Cardiac fibroblast (primary cell): Measurements from ENCODE around the gene AMZ1.

Experiments
- DNase-seq, 2 donors: peaks; one replicate each; pipeline versions ENCODE4 v3.0.0 to v3.0.0-alpha.2; 2010; ENCODE audit warnings: low read depth in 2 of 2
- H3K4me3 ChIP-seq, 2 donors: replicated peaks in 1 of 2; 1 replicate in 1 of 2; 2 replicates in 1 of 2; pipeline ENCODE4 v1.5.1; 2011; ENCODE audit warnings: low read depth in 2 of 2, low read length in 2 of 2, mild to moderate bottlenecking in 2 of 2, moderate library complexity in 1 of 2
- TF ChIP-seq, protein P1 (sequence below): IDR thresholded peaks from one replicate; pipeline ENCODE4 v1.5.1; 2011; ENCODE audit warnings: low read depth, mild to moderate bottlenecking, low read length, inconsistent platforms

AMZ1 gene

DNA sequence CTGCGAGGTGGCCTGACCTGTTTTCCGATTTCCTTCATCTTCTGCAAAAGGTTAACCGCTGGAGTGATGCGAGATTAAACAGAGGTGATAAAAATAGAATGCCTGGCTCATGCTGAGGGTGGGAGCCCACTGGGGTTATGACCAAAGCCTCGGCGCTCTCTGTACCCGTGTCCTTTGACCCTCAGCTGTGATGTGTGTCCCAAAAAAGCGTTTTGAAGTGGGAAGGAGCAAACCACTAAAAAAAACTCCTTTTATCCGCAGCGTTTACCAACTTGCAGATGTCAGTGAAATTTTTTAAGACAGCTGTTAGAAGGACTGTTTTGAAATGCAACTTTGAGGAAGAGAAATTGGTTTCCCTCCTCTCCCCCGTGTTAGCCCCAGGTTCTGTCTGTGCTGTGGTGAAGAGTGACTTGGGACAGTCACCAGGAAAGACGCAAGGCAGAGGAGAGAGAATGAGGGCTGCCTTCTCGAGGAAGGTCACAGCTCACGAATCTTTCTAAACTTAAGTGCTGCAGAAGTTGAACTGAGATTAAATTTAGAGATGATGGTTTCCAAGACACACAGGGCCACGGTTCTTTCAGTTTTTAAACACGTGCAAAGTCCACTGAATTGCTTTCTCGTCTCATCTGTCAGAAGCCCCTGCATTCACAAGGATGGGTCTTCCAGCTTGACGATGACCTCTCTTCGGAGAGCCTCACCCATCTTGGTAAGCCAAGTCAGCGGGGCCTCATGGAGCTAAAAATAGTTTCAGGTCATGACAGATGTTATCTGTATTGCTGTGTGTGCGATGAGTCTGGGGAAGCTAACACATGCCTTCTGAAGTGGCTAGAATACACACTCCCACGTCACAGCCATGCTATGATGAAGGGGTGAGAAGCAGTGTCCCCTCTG is 27.6 kb downstream of the AMZ1 start:
- no peak for DNase-seq
- H3K4me3 ChIP-seq = no peak overlapping the region
- TF ChIP-seq, protein P1, sequence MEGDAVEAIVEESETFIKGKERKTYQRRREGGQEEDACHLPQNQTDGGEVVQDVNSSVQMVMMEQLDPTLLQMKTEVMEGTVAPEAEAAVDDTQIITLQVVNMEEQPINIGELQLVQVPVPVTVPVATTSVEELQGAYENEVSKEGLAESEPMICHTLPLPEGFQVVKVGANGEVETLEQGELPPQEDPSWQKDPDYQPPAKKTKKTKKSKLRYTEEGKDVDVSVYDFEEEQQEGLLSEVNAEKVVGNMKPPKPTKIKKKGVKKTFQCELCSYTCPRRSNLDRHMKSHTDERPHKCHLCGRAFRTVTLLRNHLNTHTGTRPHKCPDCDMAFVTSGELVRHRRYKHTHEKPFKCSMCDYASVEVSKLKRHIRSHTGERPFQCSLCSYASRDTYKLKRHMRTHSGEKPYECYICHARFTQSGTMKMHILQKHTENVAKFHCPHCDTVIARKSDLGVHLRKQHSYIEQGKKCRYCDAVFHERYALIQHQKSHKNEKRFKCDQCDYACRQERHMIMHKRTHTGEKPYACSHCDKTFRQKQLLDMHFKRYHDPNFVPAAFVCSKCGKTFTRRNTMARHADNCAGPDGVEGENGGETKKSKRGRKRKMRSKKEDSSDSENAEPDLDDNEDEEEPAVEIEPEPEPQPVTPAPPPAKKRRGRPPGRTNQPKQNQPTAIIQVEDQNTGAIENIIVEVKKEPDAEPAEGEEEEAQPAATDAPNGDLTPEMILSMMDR = no peak

DNA sequence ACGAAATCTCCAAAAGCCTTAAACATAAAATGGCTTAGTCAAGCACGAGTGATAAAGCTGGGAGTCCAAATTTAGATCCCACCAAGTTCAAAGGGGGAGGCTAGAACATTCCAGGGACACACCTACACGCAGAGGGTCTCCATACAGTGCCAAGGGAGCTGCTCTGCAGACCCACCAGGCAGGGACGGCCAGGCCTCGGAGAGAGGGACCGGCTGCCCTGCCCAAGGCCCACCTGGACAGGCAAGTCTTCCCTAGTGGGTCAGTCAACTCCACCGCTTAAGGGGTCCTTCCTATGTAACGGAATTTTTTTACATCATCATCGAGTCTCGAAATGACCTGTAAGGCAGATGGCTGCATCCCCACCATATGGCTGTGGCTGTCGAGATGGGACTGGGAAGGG is 28.5 kb downstream of the AMZ1 start:
- DNase-seq = no peak
- TF ChIP-seq, protein P1 = no peak
- no peak overlapping the region for H3K4me3 ChIP-seq

DNA sequence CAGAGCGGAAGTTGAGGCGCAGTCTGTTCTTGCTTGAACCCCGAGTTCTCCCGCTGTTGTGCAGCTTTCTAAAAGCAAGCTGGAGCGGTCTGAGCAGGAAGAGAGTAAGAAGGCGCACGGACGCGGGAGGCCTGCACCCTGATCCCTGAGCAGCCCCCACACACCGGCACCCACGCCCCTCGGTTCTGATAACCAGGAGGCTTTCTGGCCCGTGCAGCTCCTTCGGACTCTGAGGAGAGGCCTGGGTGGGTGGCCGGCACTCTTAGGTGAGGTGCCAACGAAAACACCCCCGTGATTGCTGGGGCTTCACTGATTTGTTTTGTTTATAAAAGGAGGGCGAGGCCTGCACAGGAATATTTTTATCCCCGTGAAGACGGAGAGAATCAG is 28.9 kb downstream of the AMZ1 start:
- TF ChIP-seq, protein P1 = no peak
- no peak for DNase-seq
- no peak overlapping the region for H3K4me3 ChIP-seq

DNA sequence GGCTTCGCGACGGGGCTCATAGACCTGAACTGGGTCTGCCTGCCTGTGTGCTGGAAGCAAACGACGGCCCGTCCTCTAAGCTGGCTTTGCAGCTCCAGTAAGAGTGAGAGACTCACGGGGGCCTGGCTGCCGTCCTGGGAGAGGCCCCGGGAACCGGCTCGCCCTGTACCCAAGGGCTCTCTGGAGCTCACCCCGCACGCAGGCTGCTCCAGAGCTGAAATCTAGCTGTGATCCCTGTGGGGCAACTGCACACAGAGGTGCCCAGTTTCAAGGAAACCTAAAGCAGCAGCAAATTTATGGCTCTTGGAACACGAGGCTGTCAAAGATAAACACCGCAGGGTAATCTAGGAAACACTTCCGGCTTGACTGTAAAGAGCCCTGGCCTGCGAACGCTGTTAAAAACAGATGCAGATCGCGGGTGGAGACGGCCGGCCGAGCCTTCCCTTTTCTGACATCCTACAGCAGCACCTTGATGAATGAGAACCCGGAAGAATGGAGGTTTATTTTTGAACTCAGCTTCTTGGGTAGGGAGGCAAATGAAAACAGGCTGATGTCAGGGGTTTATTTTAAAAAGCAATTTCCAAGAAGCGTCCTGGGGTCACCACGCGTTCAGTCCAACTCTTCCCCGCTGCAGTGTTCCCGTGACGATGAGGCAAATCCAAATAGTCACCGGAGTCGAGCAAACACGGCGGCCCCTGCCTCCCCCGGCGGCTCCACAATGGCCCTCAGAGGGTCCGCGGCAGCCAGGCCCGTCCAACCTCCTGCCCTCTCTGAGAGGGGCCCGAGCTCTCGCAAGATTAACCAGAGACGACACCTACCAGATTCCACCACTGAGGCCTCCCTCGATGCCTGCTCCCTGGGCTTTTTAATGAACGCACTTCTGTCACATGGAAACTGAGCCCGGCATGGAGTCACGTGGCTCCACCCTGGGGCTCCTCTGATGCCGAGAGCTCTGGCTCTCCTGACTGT is 29.6 kb downstream of the AMZ1 start:
- TF ChIP-seq, protein P1 = no peak
- no peak overlapping the region for H3K4me3 ChIP-seq
- DNase-seq = peak; percentile 35 to 76

DNA sequence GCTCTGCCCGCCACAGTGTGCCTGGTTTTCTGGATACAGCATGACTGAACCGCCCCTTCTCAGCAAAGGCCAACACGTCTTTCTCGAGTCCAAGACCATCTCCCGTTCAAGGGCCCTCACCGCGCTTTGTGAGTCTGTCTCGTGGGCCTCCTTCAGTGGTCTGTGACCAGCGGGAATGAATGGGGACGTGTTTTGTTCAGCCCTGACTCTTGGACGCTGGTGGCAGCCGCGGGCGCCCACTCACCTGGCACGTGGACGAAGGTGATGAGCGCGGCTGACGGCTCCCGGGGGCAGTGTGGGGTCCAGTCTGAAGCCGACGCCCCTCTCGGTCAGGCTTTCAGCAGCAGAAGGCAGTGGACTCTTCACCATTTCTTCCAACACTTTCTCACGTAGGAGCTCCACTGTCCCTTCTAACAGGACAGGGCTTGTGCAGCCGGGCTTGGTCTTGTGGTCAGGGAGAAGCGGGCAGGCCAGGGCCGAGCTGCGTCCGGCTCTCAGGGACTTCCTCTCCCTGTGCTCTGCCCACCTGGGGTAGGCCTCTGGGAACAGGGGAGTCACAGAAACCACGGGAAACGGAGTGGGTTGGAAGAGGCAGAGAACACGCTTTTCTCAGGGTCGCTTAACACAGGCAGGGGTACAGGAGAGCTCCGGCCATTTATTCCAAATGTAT is 30.4 kb downstream of the AMZ1 start:
- TF ChIP-seq, protein P1 = no peak
- H3K4me3 ChIP-seq = no peak overlapping the region
- DNase-seq = no peak

DNA sequence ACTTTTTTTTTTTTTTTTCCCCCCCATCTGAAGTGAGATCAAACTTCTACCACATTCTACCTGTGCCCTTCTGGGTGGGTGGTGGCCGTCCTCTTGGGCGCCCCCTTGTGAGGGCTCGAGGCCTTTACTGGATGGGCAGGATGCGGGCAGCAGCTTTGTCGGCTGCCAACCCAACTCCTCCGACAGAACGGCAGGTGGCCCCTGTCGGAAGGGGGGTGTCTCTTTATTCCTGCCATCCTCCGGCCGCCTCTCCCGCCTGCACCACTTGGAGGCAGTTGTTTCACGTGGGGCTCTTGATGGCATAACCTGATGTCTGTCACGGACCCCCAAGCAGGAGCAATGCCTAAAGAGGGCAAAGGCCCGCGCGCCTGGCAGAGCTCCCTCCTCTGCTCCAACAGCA is 31.0 kb downstream of the AMZ1 start:
- TF ChIP-seq, protein P1 = peak; percentile 30
- no peak overlapping the region for H3K4me3 ChIP-seq
- no peak for DNase-seq
